Inflammatory macrophage (primary cell): ENCODE results near the gene SLC66A2.
"Not testable (repeated sequence)": the region's sequence is repeated elsewhere in the genome, so short reads cannot be mapped to it uniquely, and the experiment has no call there.

ENCODE experiments used
- DNase-seq, 2 donors: peaks; one replicate each; pipeline ENCODE4 v3.0.0-alpha.2; 2020 to 2022

Gene SLC66A2

DNA sequence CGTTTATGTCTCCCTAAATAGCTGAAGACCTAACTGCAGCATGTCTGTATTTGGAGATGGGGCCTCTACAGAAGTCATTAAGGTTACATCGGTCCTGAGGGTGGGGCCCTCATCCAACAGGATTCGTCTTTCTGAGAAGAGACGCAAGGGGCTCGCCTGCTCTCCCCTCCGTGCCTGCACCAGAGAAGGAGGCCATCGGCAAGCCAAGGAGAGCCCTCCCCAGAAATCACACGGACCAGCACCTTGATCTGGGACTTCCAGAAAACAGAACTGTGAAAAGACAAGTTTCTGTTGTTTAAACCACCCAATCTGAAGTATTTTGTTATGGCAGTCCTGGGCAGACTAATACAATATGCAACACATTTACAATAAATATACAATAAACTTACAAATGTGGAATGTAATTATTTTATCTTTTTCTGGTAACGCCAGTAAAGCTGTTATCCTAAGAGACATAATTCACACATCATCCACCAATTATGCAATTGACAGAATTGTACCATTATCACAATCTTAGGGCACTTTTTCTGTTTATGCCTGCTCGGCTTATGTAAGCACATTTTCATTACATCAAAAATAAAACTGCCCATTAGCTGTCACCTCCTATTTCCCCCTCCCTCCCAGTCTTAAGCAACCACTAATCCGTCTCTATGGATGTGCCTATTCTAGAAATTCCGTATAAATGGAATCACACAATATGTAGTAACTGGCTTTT is 19.1 kb upstream of the SLC66A2 start:
- no peak for DNase-seq

DNA sequence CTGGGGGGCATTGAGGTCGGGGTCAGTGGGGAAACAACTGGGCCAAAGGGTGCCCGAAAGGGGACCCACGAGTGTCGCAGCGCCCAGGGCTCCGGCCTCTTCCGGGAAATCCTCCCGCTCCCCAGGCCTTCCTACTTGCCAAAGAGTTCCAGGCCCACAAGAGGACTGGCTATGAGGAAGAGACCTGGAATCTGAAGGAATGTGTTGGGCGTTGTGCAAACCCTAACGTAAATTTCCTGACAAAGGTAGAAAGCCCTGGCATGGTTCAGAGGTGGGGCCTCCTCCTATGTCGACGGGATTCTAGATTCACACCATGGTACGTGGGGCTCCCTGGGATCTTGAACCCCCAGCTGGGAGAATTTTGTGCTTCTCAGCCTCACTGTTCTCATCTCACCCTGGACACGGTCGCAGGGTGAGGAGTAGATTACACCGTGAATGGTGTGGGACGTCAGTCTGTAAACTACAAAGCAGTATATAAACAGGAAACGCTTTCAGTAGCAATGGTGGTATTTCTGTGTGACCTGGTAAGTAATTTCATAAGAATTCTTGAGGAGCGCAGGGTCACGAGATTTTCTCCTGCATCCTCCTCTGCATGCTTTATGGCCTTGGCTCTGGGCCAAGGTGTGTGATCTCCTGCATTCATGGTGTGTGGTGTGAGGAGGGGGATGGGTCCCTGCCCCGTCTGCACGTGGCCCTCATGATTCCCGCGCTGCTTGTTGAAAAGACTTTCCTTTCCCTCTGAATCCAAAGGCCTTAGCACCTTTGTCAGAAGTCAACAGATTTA is 13.9 kb upstream of the SLC66A2 start:
- peak; percentile 56 to 66 for DNase-seq

GRCh38 chr18:79964330-79965118 is 13.1 kb upstream of the SLC66A2 start, which contains the start of gene HSBP1L1:
Gene HSBP1L1, plus strand, starts transcription at chr18:79964643. Its CDS starts 93 bp downstream, at chr18:79964736.
- peak; percentile 31 to 57 for DNase-seq

DNA sequence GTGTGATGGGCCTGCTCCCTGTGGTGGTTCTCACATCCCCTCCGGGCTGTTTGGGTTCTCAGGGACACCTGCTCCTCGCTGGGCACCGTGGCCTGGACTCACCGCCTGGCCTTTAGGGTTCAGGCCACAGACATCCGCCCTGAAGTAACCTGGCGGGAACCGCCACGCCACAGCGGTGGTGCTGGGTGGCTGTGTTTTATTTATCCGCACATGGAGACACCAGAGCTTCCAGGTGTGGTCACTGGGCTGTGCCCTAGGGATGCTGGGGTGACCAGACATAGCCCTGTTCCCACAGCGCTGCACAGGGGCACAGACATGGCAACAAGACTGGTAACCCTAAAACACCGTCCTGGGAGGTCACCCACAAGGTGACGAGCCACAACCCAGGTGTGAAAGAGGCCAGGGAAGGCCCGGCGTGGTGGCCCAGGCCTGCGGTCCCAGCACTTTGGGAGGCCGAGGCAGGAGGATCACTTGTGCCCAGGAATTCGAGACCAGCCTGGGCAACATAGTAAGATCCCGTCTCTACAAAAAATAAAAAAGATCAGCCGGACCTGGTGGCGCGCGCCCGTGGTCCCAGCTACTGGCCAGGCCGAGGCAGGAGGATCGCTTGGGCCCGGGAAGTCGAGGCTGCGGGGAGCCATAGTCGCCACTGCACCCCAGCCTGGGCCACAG is 12.3 kb upstream of the SLC66A2 start:
- no peak for DNase-seq

- no peak for DNase-seq
Observed at GRCh38 chr18:79962835-79963657, 11.6 kb upstream of the SLC66A2 start.

DNA sequence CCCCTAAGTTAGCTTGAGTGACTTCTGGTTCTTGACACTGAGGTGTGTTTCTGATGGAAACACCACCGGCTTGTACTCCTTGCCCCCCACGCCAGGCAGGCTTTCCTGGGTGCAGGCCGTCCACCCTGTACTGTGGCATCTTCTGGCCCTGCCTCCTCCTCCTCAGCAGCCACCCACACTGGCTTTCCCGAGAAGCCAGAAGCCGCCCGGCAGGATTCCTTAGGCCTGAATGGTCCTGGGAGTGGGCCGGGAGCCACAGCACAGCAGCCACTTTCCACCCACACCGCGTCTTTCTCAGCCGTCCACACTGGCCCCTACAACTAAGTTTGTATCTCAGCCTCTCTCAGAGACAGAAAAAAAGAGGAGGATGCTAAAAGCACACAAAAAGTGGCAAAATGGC is 10.9 kb upstream of the SLC66A2 start:
- DNase-seq, result no peak

GRCh38 chr18:79961527-79962291 is 10.3 kb upstream of the SLC66A2 start:
- peak; percentile 35 to 71 for DNase-seq

- no peak for DNase-seq
Observed at GRCh38 chr18:79960921-79961526, 9.6 kb upstream of the SLC66A2 start.

GRCh38 chr18:79960161-79960801 is 8.8 kb upstream of the SLC66A2 start:
- not testable (repeated sequence) for DNase-seq

DNA sequence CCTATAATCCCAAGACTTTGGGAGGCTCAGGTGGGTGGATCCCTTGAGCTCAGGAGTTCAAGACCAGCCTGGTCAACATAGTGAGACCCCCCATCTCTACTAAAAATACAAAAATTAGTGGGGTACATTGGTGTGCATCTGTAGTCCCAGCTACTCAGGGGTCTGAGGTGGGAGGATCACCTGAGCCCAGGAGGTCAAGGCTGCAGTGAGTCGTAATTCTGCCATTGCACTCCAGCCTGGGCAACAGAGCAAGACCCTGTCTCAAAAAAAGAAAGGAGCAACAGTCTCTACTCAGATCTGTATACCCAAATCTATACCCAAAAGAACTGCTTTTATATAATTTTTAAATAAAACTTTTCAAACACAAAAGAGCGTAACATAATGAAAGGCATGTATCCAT is 7.5 kb upstream of the SLC66A2 start:
- DNase-seq, result no peak

DNA sequence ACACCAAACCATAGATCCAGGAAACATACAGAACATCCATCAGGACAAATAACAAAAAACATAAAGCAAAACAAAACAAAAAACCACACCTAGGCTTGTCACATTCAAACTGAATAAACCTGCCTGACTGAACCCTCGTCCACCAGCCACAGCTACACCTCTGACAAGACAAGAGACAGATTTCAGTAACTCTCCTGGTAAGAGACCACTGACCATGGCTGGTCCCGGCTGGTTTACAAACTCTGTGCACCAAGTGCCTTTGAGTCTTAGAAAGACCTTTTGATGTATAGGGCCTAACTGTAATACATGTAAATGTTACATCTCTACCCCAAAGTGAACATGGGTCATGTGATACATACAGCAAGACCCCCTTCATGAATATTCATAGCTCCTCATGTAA is 4.8 kb upstream of the SLC66A2 start:
- DNase-seq, result no peak

DNA sequence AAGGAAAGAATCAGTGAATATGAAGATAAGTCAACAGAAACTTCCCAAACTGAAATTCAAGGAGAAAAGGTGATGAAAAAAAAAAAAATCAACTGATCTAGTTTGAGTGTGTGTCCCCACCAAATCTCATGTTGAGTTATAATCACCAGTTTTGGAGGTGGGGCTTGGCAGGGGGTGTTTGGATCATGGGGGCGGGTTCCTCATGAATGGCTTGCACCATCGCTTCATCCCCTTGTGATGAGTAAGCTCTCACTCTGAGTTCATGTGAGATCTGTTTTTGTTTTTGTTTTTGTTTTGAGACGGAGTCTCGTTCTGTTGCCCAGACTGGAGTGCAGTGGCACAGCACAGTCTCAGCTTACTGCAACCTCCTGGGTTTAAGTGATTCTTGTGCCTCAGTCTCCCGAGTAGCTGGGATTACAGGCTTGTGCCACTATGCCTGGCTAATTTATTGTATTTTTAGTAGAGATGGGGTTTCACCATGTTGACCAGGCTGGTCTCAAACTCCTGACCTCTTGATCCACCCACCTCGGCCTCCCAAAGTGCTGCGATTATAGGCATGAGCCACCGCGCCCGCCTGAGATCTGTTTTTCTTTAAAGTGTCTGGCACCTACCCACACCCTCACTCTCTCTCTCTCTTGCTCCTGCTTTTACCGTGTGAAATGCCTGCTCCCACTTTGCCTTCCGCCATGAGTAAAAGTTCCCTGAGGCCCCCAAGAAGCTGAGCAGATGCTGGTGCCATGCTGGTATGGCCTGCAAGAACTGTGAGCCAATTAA is 4.0 kb upstream of the SLC66A2 start:
- DNase-seq, result peak; percentile 71 to 87

DNA sequence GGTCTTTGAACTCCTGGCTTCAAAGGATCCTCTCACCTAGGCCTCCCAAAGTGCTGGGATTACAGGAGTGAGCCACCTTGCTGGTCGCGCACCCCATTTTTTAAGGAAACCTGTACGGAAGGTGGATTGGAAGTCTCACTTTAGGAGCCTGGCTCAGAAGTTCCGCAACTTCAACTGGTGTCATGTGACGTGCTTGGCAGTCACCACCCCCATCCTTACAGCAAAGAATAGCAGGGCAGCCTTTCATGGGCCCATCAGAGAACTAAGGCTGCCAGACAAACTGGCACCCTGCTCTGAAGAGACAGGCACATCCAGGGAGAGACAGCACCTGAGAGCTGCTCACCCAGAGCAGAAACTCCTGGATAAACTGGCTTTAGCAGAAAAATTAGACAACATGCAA is 3.3 kb upstream of the SLC66A2 start:
- peak; percentile 22 to 48 for DNase-seq

DNA sequence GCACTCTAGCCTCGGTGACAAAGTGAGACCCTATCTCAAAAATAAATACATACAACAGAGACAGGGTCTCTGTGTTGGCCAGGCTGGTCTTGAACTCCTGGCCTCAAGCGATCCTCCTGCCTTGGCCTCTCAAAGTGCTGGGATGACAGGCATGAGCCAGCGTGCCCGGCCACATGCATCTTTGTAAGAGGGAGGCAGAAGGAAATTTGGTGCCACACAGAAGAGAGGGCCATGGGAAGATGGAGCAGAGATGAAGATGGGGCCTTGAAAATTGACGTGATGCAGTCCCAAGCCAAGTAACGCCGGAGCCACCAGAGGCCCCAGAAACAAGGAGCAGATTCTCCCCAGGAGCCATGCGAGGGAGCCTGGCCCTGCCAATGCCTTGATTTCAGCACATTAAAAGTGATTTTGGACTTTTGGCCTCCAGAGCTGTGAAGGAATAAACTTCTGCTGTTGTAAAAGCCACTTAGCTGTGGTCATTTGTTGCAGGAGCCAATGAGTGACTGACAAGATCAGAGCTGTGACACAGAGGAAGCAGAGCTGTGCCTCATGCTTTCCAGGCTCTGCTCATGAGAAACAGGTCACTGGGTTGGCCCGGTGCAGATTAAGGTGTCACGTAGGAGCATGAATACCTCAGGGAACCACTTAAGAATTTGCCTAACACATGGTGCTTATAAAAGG is 2.7 kb upstream of the SLC66A2 start:
- DNase-seq, result peak; percentile 46 to 59

GRCh38 chr18:79952996-79953559 is 1.6 kb upstream of the SLC66A2 start:
- DNase-seq, result no peak

GRCh38 chr18:79952456-79952995 is 1.1 kb upstream of the SLC66A2 start:
- no peak for DNase-seq

- DNase-seq, result peak; percentile 51 to 72
Observed at GRCh38 chr18:79950515-79951341, 725 bp downstream of the SLC66A2 start.
